ENCODE data around the gene TMEM240. TPM values are rescaled to one million over a fixed set of nuclear protein-coding genes. Genes with fewer than 3 reads are reported as not detected.

The TMEM240 gene
- total and polyA plus RNA-seq, 2 of the 8 experiments (the other 6 are each of a cell fraction or from before 2014, with no cell fraction given) = 3.6 to 5.7 TPM

DNA sequence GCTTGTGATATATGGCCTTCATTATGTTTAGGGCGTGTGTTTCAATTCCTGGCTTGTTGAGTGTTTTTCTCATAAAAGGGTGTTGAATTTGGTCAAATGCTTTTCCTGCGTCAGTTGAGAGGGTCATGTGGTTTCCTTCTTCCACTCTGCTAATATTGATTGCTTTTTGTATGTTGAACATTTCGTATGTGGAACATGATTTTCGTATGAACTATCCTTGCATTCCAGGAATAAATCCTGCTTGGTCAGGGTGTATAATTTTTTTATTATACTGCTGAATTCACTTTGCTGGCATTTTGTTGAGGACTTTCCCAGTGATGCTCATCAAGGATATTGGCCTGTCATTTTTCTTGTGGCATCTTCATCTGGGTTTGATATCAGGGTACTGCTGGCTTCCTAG, 33.1 kb downstream of the TMEM240 start:
- Histone ChIP-seq H2BK5ac (ENCODE audit: low read depth, low read length) (no peak overlapping the region), H3K23me2 (ENCODE audit: low read depth, low read length) (peaks cover 2% of the 10 kb centered on the region; the same call in 1 of the 2 replicates), H3K4ac (replicated peaks; ENCODE audit: insufficient read length, low read depth, low read length) (no peak overlapping the region), H3K27me3 (replicated peaks in 1 of 4; ENCODE audit: control insufficient read depth in 3 of 4, extremely low read depth in 1 of 4, insufficient read depth in 3 of 4, low read length in 3 of 4) (no peaks in the 10 kb centered on the region), H3K23ac (ENCODE audit: insufficient read length) (no peak overlapping the region), H3K4me1 (replicated peaks in 1 of 4; ENCODE audit: control insufficient read depth in 3 of 4, insufficient read depth in 4 of 4, low read length in 3 of 4) (no peaks in the 10 kb centered on the region; a peak in 1 of 7 replicates), H4K8ac (ENCODE audit: extremely low read depth, insufficient read depth, low read length) (no peak overlapping the region), H3K27ac (ENCODE audit: low read depth, low read length) (no peak overlapping the region), H3K79me1 (ENCODE audit: low read depth, low read length) (no peaks in the 10 kb centered on the region), H2BK120ac (replicated peaks; ENCODE audit: low read depth, low read length) (no peak overlapping the region), H2BK20ac (ENCODE audit: low read length) (no peak overlapping the region), H3K79me2 (ENCODE audit: control insufficient read depth in 1 of 2, insufficient read depth in 2 of 2, low read length in 2 of 2) (no peaks in the 10 kb centered on the region), H2AK5ac (ENCODE audit: low read depth, low read length) (no peak overlapping the region), H2BK12ac (ENCODE audit: low read depth, low read length) (no peak overlapping the region), H4K5ac (ENCODE audit: insufficient read length, low read depth, low read length) (no peak overlapping the region), H4K91ac (replicated peaks; ENCODE audit: insufficient read length, low read length) (no peak overlapping the region), H3K18ac (ENCODE audit: extremely low read depth, low read length) (no peak overlapping the region), H3K36me3 (ENCODE audit: control insufficient read depth in 2 of 4, insufficient read depth in 4 of 4, low read length in 3 of 4) (no peaks in the 10 kb centered on the region), H3K4me2 (ENCODE audit: insufficient read depth in 1 of 2, low read depth in 2 of 2, low read length in 2 of 2) (no peak overlapping the region), H3K9ac (replicated peaks in 1 of 4; ENCODE audit: extremely low read depth in 1 of 4, low read depth in 3 of 4, low read length in 3 of 4) (no peak overlapping the region), H3K9me3 (ENCODE audit: insufficient read depth in 2 of 2, low read depth in 1 of 2, low read length in 1 of 2) (no peaks in the 10 kb centered on the region), H3K56ac (replicated peaks; ENCODE audit: insufficient read length, low read depth, low read length) (no peak overlapping the region), H2AFZ (ENCODE audit: low read length) (no peak overlapping the region), H3K14ac (ENCODE audit: insufficient read length) (no peak overlapping the region), H3K4me3 (ENCODE audit: extremely low read depth in 1 of 4, insufficient read depth in 2 of 4, low read depth in 3 of 4, low read length in 4 of 4) (no peak overlapping the region), H2BK15ac (ENCODE audit: low read length) (no peak overlapping the region), H4K20me1 (replicated peaks in 1 of 2; ENCODE audit: control insufficient read depth in 1 of 2, insufficient read depth in 2 of 2, low read length in 2 of 2) (no peaks in the 10 kb centered on the region)
- no peak for TF ChIP-seq KDM4A (IDR thresholded peaks at IDR 0.05; ENCODE audit: low read depth, low read length, severe bottlenecking)
- TF ChIP-seq NANOG (IDR thresholded peaks at IDR 0.05; ENCODE audit: insufficient read depth, low read depth, low read length, poor library complexity, severe bottlenecking) = no peak
- no peak for TF ChIP-seq SIRT6 (IDR thresholded peaks at IDR 0.05; ENCODE audit: low read length)
- TF ChIP-seq ASH2L (IDR thresholded peaks at IDR 0.05; ENCODE audit: low read length) = no peak
- TF ChIP-seq TAF7 (optimal IDR thresholded peaks at IDR 0.05; ENCODE audit: borderline replicate concordance, low read depth, low read length) = no peak
- TF ChIP-seq, protein P1, sequence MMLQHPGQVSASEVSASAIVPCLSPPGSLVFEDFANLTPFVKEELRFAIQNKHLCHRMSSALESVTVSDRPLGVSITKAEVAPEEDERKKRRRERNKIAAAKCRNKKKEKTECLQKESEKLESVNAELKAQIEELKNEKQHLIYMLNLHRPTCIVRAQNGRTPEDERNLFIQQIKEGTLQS (IDR thresholded peaks at IDR 0.05; ENCODE audit: insufficient read depth, low read depth, low read length) = no peak
- TF ChIP-seq, protein P2, sequence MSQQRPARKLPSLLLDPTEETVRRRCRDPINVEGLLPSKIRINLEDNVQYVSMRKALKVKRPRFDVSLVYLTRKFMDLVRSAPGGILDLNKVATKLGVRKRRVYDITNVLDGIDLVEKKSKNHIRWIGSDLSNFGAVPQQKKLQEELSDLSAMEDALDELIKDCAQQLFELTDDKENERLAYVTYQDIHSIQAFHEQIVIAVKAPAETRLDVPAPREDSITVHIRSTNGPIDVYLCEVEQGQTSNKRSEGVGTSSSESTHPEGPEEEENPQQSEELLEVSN (IDR thresholded peaks at IDR 0.05) = no peak
- ChIA-PET CTCF (ENCODE audit: partially characterized antibody) (interaction anchor here (0.6 kb wide), 1 partner anchor 136 kb away, joined by 3 read pairs; no protein-coding TSS in a partner anchor), POLR2A (ENCODE audit: partially characterized antibody) (no interaction called here)
- 85% methylated on average over 4 of the region's 4 CpGs; no CpG with 5 or more reads in 1 of the 2 experiments for WGBS, 2 experiments (ENCODE audit: extremely low coverage in 1 of 2, insufficient coverage in 1 of 2, insufficient read length in 1 of 2, insufficient replicate concordance in 2 of 2, low coverage in 1 of 2, low lambda C conversion rate in 2 of 2, missing lambda C conversion rate in 1 of 2)
- FAIRE-seq (no peak), DNase-seq (ENCODE audit: low read depth in 1 of 2, low spot score in 2 of 2) (no peak)
